GM12873 (cell line): Measurements from ENCODE around the gene KTI12.

Source experiments
- TF ChIP-seq, protein P1 (sequence below): IDR thresholded peaks from 2 replicates; pipeline ENCODE4 v1.5.1; 2012; ENCODE audit warnings: low read depth, mild to moderate bottlenecking, moderate library complexity, low read length, control low read depth; ENCODE audit not compliant: insufficient read depth; ENCODE audit errors: missing control alignments

KTI12 gene

DNA sequence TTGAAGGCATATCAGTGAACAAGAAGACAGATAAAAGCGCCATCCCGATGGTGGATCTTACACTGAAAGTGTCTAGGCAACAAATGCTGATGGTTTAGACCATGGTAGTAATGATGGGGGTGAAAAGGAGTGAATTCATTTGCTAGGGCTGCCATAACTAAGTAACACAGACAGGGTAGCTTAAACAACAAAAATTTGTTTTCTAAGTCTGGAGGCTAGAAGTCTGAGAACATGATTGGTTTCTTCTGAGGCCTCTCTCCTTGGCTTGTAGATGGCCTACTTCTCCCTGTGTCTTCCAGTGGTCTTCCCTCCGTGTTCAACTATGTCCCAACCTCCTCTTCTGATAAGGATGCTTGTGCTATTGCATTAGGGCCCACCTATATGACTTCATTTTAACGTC lies 29.7 kb downstream of the KTI12 start:
- TF ChIP-seq, protein P1, sequence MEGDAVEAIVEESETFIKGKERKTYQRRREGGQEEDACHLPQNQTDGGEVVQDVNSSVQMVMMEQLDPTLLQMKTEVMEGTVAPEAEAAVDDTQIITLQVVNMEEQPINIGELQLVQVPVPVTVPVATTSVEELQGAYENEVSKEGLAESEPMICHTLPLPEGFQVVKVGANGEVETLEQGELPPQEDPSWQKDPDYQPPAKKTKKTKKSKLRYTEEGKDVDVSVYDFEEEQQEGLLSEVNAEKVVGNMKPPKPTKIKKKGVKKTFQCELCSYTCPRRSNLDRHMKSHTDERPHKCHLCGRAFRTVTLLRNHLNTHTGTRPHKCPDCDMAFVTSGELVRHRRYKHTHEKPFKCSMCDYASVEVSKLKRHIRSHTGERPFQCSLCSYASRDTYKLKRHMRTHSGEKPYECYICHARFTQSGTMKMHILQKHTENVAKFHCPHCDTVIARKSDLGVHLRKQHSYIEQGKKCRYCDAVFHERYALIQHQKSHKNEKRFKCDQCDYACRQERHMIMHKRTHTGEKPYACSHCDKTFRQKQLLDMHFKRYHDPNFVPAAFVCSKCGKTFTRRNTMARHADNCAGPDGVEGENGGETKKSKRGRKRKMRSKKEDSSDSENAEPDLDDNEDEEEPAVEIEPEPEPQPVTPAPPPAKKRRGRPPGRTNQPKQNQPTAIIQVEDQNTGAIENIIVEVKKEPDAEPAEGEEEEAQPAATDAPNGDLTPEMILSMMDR, result no peak

DNA sequence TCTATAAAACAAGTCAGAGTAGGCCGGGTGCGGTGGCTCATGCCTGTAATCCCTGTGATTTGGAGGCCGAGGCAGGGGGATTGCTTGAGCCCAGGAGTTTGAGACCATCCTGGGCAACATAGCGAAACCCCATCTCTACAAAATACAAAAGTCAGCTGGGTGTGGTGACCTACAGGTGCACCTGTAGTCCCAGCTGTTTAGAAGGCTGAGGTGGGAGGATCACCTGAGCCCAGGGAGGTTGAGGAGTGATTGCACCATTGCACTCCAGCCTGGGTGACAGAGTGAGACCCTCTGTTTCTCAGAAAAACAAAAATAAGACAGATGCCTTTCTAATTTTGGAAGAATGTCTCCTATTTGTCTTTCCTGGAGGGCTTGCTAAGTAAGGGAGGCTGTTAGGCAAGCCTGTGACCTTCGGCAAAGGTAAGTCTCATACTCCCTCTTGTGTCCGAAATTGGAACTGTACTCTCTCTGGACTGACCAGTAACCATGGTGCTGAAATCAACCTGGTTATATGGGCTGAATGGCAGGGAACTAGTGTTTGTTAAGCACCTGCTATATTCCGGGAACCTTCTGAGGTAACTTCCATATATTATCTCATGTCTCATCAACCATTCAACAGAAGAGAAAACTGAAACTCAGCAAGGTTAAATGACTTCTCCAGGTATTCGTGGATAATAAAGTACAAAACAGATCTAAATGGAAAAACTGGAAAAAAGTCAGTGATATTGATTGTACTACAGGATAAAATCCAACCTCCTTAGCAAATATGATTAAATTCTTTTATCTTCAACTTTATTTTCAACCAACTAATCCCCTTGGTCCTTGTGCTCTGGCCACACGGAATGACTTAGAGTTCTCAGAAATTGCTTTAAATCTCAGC lies 31.3 kb downstream of the KTI12 start:
- TF ChIP-seq, protein P1, result peak; percentile 92

DNA sequence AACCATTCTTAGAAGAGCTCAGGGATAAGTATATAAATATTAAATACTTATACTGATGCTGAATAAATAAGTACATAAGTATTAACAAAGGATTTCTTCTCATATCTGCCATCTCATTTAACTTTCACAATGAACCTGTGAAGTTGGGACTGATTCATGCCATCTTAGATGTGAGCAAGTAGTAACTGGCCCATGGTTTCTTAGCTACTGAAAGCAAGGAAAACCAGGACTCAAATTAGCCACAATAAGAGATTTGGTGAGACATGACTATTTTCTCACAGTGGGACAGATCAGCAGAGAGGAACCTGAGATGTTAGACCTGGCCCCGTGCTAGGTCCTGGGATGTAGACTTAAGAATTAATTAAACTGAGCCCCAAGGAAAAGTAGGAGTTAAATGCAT lies 34.9 kb downstream of the KTI12 start:
- TF ChIP-seq, protein P1, result no peak

DNA sequence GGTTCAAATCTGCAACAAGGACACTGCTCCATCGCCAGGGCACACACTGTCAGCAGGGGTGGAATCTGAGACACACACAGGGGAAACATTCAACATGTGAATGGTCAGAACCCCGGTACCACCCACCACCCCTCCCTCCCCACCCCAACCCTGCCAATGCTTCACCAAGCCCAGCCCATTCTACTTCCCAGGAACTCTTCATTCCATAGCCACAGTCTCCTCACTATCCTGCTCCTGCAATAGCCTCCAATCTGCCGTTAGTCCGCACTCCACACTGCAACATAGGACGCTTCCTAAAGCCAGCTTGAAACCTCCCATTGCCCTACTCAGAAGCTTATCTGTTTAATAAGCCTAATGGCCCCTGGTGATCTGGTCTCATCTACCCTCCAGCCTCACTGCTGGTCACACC lies 35.6 kb downstream of the KTI12 start:
- TF ChIP-seq, protein P1, result no peak

DNA sequence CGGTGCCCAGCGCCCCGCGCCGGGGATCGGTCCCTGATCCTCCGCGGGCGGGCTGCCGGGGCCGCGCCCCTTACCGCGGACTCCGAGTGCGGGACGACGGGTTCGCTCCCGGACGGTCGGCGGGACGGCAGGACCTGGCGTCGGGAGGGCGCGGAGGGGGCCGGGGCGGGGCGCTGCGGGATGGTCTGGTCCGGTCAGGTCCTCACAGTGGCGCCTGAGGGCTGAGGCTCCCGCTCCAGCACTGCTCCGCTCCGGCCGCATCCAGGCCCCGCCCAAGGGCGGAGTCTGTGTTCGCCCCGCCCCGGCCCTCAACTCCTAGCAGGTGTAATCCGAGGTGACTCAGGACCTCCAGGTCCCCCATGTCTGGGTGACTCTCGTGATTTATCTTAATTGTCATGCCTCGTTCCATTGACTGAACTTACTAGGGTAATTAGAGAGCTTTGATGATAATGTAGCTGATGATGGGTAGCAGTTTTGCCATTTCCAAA lies 43.1 kb downstream of the KTI12 start, which contains the start of gene RAB3B:
RAB3B (minus strand) TSS at position 223 of the 488 bp plus-strand sequence. CDS start 13,583 bp downstream, outside the sequence.
- TF ChIP-seq, protein P1, result no peak

DNA sequence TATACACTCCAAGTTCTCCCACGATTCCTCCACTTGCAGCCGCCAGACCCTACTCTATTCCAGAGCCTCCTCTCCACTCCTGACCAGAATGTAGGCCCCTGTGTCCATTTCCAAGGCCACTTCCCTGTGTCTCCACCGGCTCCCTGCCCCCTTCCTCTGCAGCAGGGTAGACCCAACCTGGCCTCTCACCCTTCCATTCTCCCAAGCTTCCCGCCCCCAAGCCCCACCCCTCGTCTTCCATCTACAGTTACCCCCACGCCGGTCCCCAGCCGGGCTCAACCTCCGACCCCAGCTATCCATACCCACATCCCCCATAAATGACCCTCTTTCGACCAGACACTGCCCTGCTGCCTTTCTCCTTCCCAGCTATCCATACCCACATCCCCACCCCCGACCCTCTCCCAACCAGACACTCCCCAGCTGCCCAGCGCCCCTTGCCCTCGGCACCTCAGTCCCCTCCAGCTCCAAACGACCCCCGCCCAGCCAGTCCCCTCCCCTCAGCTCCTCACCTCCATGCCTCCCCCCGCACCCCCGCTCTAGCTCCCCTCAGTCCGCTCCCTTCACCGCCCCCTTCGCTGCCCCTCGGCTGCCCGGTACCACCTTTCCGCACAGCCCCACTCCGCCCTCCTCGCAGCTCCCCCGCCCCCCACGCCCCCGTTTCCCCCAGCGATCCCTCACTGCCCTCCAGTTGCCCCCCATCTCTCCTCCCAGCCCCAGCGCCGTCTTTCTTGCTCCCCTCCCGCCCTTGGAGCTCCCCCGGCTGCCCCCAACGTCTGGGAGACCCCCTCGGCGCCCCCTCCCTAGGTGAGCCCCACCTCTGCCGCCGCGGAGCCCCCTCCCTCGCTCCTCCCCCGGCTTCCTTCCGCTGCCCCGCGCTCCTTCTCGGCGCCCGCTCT lies 43.8 kb downstream of the KTI12 start:
- TF ChIP-seq, protein P1, result no peak

DNA sequence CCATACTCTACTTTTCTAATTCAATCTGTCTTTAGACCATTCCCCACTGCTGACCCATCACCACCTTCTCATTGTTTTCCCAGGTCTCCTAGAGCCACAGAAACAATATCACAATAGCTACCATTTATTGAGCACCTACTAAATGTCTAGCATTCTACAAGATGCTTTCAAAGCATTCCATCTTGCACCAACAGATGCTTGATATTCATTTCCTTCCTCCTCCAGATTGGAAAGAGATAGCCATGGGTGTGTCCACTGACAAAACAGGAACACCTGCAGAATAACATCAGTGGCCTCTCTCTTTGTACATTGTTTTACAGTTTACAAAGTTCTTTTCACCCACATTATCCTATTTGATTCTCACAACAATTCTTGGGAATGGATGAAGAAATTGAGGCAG lies 45.4 kb downstream of the KTI12 start:
- TF ChIP-seq, protein P1, result no peak
